GM10266 (cell line): ENCODE data around the gene DHX32.

Source experiments
- DNase-seq: peaks from one replicate; pipeline ENCODE4 v3.0.0; 2012; ENCODE audit errors: extremely low spot score
- CTCF ChIP-seq: IDR thresholded peaks from 2 replicates; pipeline ENCODE4 v1.5.1; 2012; ENCODE audit warnings: mild to moderate bottlenecking, low read depth; ENCODE audit not compliant: control insufficient read depth, insufficient read depth; ENCODE audit errors: missing control alignments

The DHX32 gene

GRCh38 chr10:125824736-125825135 lies 56.4 kb downstream of the DHX32 start:
- no peak for DNase-seq

GRCh38 chr10:125823663-125824251 lies 57.3 kb downstream of the DHX32 start:
- no peak for DNase-seq
- no peak for TF ChIP-seq CTCF

More at GRCh38 chr10:125824736-125825135, 56.4 kb downstream of the DHX32 start:
- TF ChIP-seq CTCF = no peak

DNA sequence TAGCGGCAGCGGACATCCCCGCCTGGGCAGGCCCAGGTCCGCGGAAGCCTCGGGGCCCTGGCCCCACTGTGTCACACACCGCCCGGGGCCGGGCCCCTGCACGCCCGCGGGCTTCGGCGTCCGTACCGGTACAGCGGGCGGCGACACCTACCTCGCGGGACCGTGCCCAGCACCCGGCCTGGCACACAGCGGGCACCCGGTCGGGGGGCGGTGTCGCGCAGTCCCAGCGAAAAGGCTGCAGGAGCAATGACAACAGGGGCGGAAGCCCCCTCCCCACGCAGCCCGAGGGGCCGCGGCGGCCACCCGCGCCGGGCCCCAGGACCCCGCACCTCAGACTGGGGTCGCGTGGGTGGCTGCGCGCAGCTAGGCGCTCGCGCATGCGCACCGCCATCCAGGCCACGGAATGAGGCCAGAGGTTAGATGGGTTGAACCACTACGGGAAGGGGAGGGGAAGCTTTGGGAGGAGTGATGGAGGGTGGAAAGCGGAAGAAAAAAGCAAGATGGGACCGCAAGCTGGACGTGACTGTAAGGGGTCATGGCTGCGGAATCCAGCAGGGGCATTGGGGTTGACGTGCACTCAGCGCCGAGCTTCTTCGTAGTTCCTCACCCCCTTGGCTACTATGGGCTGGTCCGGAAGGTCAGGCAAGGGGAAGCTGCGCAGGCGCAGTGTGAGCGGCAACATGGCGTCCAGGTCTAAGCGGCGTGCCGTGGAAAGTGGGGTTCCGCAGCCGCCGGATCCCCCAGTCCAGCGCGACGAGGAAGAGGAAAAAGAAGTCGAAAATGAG lies 58.0 kb downstream of the DHX32 start, which contains the start of the genes BCCIP and UROS:
Gene BCCIP, plus strand, starts transcription at position 669 of the 785 bp plus-strand sequence. Its CDS starts 12 bp downstream, at position 681.
Gene UROS, minus strand, starts transcription at position 381 of the 785 bp plus-strand sequence. CDS start 6,759 bp downstream, outside the sequence.
- peak; percentile 94 for DNase-seq
- no peak for TF ChIP-seq CTCF

DNA sequence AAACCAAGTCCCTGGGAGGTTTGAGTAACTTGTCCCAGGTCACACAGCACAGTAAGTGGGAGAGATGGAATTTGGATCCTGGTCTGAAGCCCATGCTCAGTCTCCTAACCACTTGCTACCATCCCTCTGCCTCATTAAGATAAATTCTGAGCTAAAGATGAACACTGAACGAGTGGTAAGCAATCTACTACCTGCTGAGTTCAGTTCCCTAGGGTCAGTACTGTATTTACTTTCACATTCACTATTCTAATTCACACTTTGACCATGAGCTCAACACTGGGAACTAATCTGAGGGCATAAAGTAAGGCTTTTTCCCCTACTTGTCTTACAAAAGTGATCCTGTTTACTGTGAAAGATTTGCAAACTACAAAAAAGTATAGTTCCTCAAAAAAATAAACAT lies 60.4 kb downstream of the DHX32 start:
- DNase-seq = peak; percentile 49
- no peak for TF ChIP-seq CTCF

DNA sequence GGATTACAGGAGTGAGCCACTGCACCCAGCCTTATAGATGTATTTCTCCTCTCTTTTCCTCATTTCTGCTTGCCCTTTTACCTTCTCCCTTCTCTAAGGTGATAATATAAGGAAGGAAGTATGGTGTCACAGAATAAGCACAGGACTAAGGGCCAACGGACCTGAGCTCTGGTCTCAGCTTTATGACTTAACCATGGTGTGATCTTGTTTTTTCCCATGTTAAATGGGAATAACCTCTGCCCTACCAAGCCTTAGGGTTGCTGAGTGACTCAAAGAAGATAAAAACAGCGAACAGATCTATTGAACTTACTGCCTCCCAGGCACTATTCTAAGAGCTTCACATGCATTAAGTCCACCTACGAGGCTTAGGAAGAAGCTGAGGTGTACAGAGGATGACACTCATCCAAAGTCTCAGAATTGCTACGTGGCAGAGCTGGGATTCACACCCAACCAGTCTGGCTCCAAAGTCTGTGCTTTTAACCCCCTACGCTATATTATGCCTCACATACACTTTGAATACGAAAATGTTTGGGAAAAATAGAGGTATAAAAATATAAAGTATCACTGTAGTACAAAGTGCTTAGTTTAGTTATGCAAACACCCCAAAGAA lies 63.6 kb downstream of the DHX32 start:
- no peak for TF ChIP-seq CTCF
- DNase-seq = no peak

GRCh38 chr10:125816548-125816947 lies 64.5 kb downstream of the DHX32 start:
- DNase-seq = no peak
- TF ChIP-seq CTCF = no peak
